HG03432 (cell line): ENCODE results near the gene TMEM242.
"Not testable (repeated sequence)": the region's sequence is repeated elsewhere in the genome, so short reads cannot be mapped to it uniquely, and the experiment has no call there.

ENCODE experiments used
- ATAC-seq: cut with Tn5 transposase; IDR thresholded peaks from one replicate; pipeline ENCODE4 v1.9.1; 2021; ENCODE audit warnings: mild to moderate bottlenecking, moderate library complexity; ENCODE audit not compliant: unreplicated experiment

TMEM242 gene

DNA sequence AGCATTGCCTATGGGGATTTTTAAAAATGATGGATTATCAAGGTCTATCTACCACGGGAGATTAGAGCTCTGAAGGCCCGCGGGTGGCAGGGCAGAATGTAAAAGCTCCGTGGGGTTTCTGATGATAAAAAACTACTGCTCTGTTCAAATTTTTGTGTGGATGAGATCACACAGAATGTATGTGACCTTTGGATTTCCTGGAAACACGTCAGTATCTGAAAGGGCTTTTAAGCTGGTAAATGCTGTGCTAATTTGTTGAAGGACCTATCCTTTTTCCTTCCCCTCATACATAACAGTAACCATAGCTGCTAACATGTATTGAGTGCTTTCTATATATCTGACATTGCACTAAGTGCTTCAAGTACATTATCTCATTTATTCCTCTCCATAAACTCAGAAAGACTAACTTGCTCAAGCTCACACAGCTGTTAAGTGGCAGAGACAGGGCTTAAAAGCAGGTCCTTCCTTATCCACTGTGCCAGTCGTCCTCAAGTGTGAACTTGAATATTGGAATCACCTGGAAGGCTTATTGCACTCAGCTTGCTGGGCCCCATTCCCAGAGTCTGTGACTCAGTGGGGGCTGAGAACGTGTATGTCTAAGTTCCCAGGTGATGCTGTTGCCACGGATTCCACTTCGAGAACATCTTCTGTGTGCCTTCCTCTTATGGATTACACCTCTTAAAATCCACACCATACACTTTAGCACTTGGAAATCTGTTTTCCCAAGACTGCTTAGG lies 1.9 kb upstream of the TMEM242 start:
- ATAC-seq = no peak

DNA sequence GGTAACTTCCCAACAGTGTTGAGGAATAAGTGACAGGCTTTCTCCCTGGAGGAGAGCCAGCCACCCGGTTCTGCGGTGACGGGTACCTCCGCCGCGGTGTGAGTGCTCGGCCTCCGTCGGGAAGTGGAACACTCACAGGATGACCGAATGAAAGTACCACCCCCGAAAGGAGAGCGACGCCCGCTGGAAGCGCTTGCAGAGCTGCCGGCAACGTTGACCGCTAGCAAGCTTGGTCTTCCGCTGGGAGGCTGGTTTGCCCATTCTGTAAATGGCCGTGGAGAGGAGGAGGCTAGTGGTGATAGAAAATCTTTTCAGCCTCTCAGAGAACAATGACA lies 614 bp upstream of the TMEM242 start:
- peak; percentile 28 for ATAC-seq

DNA sequence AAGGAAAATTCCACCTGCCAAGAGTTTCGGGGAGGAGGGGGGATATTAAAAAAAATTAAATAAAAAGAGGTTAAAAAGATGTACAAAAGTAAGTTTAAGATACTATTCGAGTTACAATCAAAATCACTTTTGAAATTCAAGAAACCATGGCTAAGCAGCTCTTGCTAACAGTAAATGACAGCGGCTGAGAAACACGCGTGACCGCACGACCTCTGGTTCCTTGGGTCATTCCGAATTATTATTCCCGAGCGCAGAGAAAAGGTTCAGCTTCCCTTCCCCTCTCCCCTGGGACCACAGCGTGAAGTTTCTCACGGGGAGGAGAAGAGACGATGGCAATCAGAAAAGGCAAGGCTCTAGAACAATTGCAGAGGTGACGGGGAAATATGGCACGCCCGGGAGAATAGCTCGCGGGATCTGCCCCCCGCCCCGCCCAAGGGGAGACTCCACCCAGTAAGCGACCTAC lies 496 bp downstream of the TMEM242 start:
- no peak for ATAC-seq

DNA sequence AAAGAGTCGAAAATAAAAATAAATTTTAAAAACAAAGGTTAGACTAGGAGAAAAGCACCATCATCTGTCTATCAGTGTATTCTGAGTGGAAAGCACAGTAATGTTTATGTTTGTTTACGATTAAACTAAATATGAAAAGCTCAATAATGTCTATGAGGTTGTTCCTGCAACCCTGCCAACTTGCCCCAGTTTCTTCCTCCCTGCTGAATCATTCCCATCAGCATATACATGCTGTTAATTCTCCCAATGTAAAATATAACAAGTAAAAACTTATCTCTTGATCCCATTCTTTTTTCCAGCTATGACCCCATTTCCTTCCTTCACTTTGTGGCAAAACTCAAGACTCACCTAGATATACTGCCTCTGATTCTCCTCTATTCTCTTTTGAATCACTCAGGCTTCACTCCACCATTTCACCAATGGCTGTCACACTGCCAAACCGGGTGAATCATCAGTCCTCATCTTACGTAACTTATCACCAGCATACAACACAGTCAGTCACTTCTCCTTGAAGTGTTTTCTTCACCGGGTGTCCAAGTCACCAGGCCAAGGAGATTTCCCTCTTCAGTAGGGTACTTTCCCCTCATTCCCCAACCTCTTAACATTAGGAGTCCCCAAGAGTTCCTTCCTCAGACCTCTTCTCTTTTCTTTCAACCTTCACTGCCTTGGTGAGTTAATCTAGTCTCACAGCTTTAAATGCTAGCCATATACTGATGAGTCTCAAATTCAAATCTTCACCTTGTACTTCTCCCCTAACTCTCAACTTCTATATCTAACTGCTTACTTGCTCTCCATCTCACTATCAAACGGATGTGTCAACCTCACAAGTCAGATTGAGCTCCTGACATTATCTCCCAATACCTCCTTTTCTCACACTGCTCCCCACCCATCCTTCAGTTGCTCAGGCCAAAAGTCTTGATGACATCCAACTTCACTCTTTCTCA lies 6.2 kb downstream of the TMEM242 start:
- ATAC-seq = no peak

DNA sequence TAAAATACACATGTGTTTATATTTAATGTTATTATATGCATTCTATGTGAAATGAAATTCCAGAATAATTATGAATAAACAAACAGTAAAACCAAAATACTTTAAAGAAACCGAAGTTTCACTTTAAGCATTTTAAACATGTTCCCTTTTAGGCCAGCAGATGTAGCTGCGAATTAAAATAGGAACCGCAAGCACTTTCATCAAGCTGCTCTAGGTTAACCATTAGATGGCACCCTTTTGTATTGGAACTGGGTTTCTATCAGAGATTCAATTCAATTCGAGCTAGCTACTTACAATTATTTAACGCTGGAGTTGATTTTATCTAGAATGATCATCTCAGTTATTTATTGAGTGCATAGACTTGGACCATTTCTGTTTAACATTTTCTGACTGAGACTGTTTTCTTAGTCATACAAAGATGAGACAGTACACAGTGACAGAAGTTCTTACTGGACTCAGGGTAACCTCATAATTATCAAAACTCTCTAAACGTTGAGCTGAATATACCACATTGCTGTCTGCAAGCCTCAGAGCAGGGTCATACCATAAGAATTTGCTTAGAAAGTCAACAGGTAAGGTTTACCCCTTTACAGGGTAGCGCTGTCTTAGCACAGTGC lies 8.5 kb downstream of the TMEM242 start:
- ATAC-seq = peak; percentile 86

DNA sequence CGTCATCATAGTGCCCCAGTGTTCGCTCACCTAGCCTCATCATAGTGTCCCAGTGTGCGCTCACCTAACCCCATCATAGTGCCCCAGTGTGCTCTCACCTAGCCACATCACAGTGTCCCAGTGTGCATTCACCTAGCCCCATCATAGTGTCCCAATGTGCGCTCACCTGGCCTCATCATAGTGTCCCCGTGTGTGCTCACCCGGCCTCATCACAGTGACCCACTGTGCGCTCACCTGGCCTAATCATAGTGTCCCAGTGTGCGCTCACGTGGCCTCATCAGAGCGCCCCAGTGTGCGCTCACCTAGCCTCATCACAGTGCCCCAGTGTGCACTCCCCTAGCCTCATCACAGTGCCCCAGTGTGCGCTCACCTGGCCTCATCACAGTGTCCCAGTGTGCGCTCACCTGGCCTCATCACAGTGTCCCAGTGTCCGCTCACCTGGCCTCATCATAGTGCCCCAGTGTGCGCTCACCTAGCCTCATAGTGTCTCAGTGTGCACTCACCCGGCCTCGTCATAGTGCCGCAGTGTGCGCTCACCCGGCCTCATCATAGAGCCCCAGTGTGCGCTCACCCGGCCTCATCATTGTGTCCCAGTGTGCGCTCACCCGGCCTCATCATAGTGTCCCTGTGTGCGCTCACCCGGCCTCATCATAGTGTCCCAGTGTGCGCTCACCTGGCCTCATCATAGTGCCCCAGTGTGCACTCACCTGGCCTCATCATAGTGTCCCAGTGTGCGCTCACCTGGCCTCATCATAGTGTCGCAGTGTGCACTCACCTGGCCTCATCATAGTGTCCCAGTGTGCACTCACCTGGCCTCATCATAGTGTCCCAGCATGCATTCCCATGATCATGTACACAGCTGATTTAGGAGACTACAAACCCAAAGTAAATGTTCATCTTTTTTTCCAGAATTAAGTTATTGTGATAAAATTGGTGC lies 9.5 kb downstream of the TMEM242 start:
- ATAC-seq = no peak

DNA sequence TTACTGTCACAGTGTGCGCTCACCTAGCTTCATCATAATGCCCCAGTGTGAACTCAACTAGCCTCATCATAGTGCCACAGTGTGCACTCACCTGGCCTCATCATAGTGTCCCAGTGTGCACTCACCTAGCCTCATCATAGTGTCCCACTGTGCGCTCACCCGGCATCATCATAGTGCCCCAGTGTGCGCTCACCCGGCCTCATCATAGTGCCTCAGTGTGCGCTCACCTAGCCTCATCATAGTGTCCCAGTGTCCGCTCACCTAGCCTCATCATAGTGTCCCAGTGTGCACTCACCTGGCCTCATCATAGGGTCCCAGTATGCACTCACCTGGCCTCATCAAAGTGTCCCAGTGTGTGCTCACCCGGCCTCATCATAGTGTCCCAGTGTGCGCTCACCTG lies 10.6 kb downstream of the TMEM242 start:
- ATAC-seq = no peak

DNA sequence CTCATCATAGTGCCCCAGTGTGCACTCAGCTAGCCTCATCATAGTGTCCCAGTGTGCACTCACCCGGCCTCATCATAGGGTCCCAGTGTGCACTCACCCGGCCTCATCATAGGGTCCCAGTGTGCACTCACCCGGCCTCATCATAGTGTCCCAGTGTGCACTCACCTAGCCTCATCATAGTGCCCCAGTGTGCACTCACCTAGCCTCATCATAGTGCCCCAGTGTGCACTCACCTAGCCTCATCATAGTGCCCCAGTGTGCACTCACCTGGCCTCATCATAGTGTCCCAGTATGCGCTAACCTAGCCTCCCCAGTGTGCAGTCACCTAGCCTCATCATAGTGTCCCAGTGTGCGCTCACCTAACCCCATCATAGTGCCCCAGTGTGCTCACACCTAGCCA lies 12.6 kb downstream of the TMEM242 start:
- ATAC-seq = not testable (repeated sequence)

DNA sequence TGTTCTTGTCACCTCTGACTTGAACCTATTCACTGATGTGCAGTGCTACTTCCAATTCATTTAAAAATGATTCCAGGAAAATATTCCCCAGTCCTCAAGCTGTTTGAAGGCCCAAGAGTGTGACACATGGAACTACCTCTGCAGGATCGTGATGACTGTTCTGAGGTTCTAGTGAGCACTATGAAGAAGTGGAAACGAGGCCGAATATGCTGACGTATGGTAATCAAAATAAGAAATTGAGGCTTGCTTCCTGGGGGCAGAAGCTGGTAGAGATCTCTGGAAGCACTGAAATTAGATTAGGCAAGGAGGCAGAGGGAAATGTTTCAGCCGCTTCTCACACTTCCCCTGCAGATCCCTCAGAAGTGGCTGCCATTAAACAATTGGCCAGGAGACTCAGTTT lies 15.7 kb downstream of the TMEM242 start:
- ATAC-seq = no peak

DNA sequence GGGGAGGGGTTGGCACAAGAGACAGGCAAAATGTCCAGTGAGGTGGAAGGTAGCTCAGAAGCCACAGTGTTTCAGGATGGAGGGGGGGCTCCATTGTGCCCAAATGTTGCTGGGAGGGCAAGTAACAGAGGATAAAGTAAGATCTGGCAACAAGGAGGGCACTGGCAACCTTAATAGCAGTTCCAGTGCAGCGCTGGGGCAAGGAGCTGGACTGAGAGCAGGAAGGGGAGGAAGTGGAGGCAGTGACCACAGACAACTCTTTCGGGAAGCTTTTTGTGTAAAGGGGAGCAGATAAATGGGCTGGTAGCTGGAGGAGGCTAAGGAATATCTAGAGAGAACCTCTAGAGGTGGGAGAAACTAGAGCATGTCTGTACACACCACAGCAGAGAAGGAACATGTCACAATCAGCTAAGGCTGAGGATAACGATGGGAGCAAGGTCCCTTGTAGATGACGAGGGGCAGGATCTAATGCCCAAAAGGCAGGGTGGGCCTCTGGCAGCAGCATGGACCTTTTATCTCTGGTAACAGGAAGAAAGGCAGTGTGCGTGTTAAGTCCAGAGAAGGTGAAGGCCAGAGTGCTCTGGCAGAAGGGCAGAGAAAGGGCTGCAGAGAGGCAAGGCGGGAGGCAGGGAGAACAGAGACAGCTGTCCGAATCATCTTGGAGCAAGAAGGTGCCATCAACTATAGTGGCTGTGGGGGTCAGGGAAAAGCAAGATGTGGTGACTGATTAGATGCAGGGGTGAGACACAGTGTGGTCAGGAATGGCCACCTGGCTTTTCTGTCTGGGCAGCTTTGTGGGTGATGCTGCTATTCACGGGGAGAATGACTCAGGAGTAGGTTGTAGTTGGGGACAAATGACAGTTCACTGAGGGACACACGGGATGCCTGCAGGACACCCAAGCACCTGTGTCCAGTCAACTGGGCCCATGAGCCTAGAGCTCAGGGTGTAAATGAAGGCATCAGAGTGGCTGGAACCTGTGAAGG lies 17.4 kb downstream of the TMEM242 start:
- ATAC-seq = no peak

DNA sequence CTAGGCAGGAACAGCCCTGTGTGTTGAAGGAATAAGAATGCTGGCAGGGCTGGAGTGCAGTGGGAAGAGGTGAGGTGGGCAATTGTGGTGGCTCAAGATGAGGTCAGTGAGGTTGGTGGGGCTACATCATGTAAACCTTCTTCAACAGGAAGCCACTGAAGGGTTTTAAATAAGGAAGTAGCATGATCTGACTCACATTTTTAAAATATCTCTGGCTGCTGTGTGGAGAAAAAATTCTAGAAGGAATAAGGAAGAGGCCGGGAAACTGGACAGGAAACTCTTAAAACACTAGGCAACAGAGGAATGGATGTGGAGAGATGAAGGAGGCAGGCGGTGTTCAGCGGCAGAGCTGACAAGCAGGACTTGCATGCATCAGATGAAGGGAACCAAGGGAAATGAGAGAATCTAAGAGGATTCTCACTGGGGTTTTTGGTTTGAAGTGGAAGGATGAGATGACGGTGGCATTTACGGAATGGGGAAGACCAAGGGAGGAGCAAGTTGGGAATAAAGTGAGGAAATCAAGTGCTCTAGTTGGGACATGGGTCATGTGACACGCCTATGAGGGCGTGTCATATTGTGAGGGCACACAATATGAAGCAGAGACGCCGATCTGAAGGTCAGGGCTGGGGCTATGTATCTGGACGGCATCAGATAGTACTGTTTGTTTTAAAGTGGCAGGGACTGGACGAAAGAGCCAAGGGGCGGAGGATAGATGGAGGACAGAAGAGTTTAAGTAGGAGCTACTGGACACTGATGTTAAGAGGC lies 18.2 kb downstream of the TMEM242 start:
- peak; percentile 45 for ATAC-seq

DNA sequence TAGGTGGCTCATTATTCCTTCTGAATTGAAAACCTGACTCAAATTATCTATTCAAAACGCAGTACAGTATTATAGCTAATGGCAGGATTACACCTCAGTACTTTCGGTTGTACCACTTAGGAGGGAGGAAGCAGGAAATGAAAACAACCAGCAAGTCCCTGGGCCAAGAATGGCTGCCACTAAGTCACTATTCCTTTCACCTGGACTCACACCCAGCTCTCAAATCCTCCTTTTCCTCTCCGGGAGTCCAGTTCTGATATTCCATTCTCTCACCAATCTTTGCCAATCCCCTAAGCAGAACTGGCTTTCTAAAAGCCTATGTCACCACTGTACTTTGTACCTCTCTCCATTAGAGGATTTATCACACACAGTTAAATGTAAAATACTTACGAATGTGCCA lies 20.6 kb downstream of the TMEM242 start:
- ATAC-seq = no peak

DNA sequence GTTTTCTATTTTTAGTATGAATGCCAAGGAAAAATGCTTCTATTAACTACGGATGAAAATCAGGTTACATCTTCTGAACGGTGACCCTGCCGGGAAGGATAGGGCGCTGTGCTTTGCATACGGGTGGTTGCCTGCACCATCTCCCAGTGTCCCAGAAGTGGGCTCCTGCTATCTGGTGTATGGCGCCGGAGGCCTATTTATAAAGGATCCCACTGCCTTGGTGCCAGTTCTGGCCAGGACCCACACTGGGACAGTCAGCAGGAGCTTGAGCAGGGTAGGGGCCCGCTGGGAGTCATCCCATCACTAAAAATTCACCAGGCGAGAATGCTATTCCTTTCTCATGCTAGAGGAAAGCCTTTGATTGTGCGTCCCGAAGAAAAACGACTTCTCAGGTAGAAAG lies 22.9 kb downstream of the TMEM242 start:
- no peak for ATAC-seq

DNA sequence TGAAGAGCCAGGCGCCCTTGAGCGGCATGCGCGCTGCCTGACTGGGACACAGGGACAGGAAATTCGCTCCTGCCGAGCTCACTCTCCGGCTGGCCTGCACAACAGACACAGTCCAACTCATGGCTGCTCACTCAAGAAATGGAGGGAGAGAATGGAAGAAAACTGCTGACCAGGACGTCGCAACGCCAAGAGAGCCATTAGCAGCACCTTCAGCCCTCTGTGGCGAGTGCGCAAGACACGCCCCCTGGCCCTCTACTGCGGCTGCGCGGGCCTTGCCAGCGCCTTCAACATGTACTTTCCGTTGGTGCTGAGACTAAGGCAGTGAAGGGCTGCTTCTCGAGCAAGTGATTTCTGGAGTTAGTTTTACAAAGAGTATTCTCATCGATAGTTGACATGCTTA lies 23.3 kb downstream of the TMEM242 start:
- ATAC-seq = no peak

DNA sequence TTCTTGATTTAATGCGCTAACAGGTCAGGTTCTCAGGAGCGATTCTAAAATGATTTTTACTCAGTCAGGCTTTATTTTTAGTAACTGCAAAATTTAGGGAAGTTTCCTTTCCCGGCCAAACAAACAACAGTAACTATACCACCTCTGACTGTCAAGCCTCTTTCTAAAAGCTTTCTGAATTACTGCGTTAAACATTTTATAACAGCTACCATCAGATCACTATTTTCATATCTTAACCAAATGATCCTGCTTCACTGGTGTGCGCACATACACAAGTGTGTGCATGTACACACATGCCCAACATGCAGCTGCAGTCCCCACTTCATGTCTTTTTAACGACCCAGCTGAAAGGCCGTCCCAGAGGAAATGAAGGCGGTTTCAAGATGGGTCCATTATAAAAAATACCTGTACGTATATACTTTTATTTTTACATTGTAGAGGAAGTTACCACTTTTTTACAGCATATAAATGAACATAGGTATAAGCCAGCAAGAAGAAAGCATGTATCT lies 25.0 kb downstream of the TMEM242 start:
- no peak for ATAC-seq

DNA sequence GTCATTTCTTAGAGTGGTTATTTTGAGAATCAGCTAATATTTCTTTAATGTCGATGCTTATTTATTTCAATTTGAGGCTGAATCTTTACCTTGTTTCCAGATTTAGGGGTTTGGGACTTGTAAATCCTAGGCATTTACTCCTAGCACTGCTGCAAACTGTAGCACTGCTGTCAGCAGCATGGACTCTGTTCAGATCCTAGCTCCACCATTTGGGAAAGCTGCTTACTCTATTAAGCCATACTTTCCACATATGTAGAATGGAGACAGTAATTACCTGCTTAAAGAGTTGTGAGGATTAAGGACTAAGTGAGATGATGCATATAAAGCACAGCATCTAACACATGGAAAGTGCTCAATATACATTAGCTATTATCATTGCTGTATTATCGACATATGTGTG lies 28.7 kb downstream of the TMEM242 start:
- ATAC-seq = no peak

DNA sequence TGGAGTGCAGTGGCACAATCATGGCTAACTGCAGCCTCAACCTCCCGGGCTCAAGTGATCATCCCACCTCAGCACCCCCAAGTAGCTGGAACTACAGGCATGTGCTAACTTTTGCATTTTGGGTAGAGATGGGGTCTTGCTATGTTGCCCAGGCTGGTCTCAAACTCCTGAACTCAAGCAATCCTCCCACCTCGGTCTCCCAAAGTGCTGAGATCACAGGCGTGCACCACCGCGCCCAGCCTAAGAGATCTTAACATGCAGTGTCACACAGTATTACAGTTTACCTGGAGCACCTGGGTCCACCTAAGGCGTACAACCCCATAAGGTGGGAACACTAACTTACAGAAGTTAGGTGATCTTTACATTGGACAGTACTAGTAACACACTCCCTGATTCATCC lies 29.5 kb downstream of the TMEM242 start:
- no peak for ATAC-seq

DNA sequence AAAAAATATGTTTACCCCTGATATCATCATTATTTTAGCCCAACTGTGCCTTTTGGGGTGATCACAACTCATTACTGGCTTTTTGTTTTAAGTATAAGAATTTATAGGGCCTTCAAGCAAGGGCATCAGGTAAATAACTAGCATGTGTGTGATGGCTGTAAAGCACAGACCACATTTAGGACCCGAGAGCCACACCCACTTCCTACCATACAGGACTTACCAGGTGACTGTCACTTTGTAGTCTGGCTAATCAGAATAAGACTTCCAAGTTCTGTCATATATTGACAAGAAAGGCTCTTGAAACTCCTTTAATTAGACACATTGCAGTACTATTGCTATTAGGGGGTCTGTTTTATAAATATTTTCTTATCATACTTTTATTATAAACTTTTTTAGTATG lies 31.1 kb downstream of the TMEM242 start:
- ATAC-seq = no peak

DNA sequence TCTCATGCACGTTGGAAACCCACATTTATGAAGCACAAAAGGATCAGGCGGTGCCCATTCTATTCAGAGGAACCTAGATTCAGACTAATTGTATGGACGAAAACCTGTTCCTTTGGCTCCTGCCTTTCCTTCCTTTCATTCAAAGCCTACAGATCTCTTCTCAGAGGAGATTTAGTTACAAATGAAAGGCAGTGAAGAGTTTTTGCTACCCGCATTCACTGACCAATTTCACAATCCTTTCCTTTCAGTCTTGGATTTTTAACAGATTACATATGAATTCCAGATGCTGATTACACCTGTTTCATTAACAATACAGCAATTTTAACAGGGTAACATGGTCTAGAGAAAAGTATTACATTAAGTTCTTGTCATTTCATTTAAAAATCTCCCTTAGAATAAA lies 32.0 kb downstream of the TMEM242 start:
- ATAC-seq = no peak
